Fibroblast of the aortic adventitia (primary cell): ENCODE measurements around the gene CCDC6. TPM values are rescaled to one million over a fixed set of nuclear protein-coding genes. Genes with fewer than 3 reads are reported as not detected.

Source experiments
- DNase-seq: peaks from one replicate; pipeline ENCODE4 v3.0.0-alpha.2; 2010; ENCODE audit warnings: low read depth
- H3K4me3 ChIP-seq: 2 replicates; pipeline ENCODE4 v1.5.1; 2011; ENCODE audit warnings: low read depth, mild to moderate bottlenecking, control low read depth, low read length, moderate library complexity
- CTCF ChIP-seq: IDR thresholded peaks from 2 replicates; pipeline ENCODE4 v1.5.1; 2011; ENCODE audit warnings: mild to moderate bottlenecking, low read length, control low read depth, inconsistent platforms; ENCODE audit not compliant: insufficient read depth
- total RNA-seq: library from RNA; depleted of rRNA; stranded (reverse); fragments of >200 nt; gene quantifications from 2 replicates; pipeline ENCODE4 v1.2.3, GENCODE V29; 2012; ENCODE audit warnings: low replicate concordance

Gene CCDC6
- total RNA-seq, 1 donor, result 44.1 TPM

- H3K4me3 ChIP-seq, result no peak overlapping the region
- TF ChIP-seq CTCF, result no peak
- no peak for DNase-seq
Observed at GRCh38 chr10:59857049-59857448, 49.3 kb downstream of the CCDC6 start.

- no peak for DNase-seq
- TF ChIP-seq CTCF, result no peak
- H3K4me3 ChIP-seq, result no peak overlapping the region
Observed at GRCh38 chr10:59856104-59856503, 50.3 kb downstream of the CCDC6 start.

- no peak for TF ChIP-seq CTCF
- DNase-seq, result no peak
- H3K4me3 ChIP-seq, result no peak overlapping the region
Observed at GRCh38 chr10:59854571-59854970, 51.8 kb downstream of the CCDC6 start.

GRCh38 chr10:59852670-59853069 lies 53.7 kb downstream of the CCDC6 start:
- no peak for DNase-seq
- TF ChIP-seq CTCF, result no peak
- H3K4me3 ChIP-seq, result no peak overlapping the region

GRCh38 chr10:59851864-59852263 lies 54.5 kb downstream of the CCDC6 start:
- H3K4me3 ChIP-seq, result no peak overlapping the region
- DNase-seq, result no peak
- TF ChIP-seq CTCF, result no peak

- TF ChIP-seq CTCF, result no peak
- no peak overlapping the region for H3K4me3 ChIP-seq
- DNase-seq, result no peak
Observed at GRCh38 chr10:59847888-59848287, 58.5 kb downstream of the CCDC6 start.

- DNase-seq, result no peak
- no peak overlapping the region for H3K4me3 ChIP-seq
- TF ChIP-seq CTCF, result no peak
Observed at GRCh38 chr10:59847326-59847725, 59.0 kb downstream of the CCDC6 start.
